Ishikawa (cell line): ENCODE results near the gene ITCH.

Source experiments
- CEBPB ChIP-seq: IDR thresholded peaks from 2 replicates; pipeline ENCODE4 v1.6.1; 2012
- CREB1 ChIP-seq: IDR thresholded peaks from 2 replicates; pipeline ENCODE4 v1.6.1; 2012; ENCODE audit warnings: low read depth
- EGR1 ChIP-seq: IDR thresholded peaks from 2 replicates; pipeline ENCODE4 v1.6.1; 2012
- EP300 ChIP-seq: IDR thresholded peaks from 2 replicates; pipeline ENCODE4 v1.6.1; 2012; ENCODE audit warnings: borderline replicate concordance
- FOXM1 ChIP-seq: IDR thresholded peaks from 2 replicates; pipeline ENCODE4 v1.6.1; 2012; ENCODE audit warnings: low read depth, borderline replicate concordance
- NFIC ChIP-seq: IDR thresholded peaks from 2 replicates; pipeline ENCODE4 v1.6.1; 2012
- RAD21 ChIP-seq: IDR thresholded peaks from 2 replicates; pipeline ENCODE4 v1.6.1; 2012; ENCODE audit warnings: low read depth
- TAF1 ChIP-seq: IDR thresholded peaks from 2 replicates; pipeline ENCODE4 v1.6.1; 2012; ENCODE audit warnings: low read depth, mild to moderate bottlenecking
- TCF12 ChIP-seq: IDR thresholded peaks from 2 replicates; pipeline ENCODE4 v1.6.1; 2012; ENCODE audit warnings: low read depth
- TEAD4 ChIP-seq: IDR thresholded peaks from 2 replicates; pipeline ENCODE4 v1.6.1; 2012
- USF1 ChIP-seq: IDR thresholded peaks from 2 replicates; pipeline ENCODE4 v1.6.1; 2012
- YY1 ChIP-seq: IDR thresholded peaks from 2 replicates; pipeline ENCODE4 v1.6.1; 2012; ENCODE audit warnings: low read depth
- ZBTB7A ChIP-seq: IDR thresholded peaks from 2 replicates; pipeline ENCODE4 v1.6.1; 2012; ENCODE audit warnings: low read depth
- TF ChIP-seq, protein P1 (sequence below): IDR thresholded peaks from 2 replicates; pipeline ENCODE4 v1.6.1; 2012; ENCODE audit warnings: low read depth, mild to moderate bottlenecking
- TF ChIP-seq, protein P2 (sequence below): IDR thresholded peaks from 2 replicates; pipeline ENCODE4 v1.6.1; 2012

Gene ITCH

GRCh38 chr20:34512266-34512954 lies 149.3 kb downstream of the ITCH start:
- TF ChIP-seq YY1 (no peak), TCF12 (no peak)

DNA sequence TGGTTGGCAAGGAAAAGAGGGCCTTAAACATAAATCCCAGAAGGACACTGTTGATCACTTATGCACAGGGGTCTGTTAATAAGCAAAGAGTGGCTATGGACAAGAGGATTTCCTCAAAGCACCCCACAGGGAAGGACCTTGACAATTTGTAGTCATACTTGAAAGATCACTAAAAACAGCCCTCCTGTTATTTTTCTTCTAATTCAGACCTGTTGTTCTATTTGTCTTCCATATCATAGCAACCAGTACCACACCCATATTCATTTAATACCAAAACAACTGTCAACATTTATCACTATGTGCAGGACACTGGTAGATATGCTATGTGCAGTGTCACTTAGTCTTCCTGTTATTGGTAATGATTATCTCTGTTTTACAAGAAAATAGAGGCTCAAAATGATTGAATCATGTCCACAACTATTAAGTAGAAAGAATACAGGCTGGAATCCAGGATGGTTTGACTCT lies 149.9 kb downstream of the ITCH start:
- TF ChIP-seq, protein P1, sequence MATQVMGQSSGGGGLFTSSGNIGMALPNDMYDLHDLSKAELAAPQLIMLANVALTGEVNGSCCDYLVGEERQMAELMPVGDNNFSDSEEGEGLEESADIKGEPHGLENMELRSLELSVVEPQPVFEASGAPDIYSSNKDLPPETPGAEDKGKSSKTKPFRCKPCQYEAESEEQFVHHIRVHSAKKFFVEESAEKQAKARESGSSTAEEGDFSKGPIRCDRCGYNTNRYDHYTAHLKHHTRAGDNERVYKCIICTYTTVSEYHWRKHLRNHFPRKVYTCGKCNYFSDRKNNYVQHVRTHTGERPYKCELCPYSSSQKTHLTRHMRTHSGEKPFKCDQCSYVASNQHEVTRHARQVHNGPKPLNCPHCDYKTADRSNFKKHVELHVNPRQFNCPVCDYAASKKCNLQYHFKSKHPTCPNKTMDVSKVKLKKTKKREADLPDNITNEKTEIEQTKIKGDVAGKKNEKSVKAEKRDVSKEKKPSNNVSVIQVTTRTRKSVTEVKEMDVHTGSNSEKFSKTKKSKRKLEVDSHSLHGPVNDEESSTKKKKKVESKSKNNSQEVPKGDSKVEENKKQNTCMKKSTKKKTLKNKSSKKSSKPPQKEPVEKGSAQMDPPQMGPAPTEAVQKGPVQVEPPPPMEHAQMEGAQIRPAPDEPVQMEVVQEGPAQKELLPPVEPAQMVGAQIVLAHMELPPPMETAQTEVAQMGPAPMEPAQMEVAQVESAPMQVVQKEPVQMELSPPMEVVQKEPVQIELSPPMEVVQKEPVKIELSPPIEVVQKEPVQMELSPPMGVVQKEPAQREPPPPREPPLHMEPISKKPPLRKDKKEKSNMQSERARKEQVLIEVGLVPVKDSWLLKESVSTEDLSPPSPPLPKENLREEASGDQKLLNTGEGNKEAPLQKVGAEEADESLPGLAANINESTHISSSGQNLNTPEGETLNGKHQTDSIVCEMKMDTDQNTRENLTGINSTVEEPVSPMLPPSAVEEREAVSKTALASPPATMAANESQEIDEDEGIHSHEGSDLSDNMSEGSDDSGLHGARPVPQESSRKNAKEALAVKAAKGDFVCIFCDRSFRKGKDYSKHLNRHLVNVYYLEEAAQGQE = no peak
- no peak for TF ChIP-seq EGR1
- TF ChIP-seq EP300 = no peak
- no peak for TF ChIP-seq TCF12
- TF ChIP-seq TEAD4 = no peak
- TF ChIP-seq NFIC = no peak
- TF ChIP-seq RAD21 = no peak
- TF ChIP-seq CREB1 = no peak
- TF ChIP-seq CEBPB = no peak
- no peak for TF ChIP-seq FOXM1

- TF ChIP-seq RAD21 = no peak
- TF ChIP-seq ZBTB7A = no peak
- TF ChIP-seq YY1 = no peak
- no peak for TF ChIP-seq EGR1
- TF ChIP-seq FOXM1 = no peak
- no peak for TF ChIP-seq TCF12
These were observed 151.9 kb downstream of the ITCH start for GRCh38 chr20:34514897-34515483.

DNA sequence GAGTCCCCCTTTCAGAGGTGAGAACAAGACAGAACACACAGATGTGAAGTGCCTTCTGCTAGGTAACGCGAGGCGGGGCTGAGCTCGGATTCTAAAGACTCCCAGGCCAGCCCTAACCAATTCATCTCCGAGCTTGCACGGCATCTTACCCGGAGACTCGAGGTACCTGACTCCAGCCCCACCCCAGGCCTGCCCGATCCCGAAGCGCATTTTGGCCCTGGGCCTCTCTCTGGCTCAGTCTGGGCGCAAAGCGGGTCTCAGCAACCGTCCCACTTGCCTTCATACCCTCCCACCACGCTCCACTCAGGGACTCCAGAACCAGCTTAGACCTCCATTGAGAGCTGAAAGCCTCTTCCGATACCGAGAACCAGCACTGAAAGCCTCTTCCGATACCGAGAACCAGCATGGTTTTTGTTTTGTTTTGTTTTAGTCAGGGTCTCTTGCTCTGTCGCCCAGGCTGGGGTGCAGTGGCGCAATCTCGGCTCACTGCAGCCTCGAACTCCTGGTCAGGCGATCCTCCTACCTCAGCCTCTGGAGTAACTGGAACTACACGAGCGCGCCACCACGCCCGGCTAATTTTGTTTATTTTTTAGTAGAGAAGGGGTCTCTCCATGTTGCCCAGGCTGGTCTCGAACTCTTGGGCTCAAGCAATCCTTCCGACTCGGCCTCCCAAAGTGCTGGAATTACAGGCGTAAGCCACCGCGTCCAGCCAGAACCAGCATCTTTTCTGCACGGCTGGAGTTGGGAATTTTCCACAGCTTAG lies 152.6 kb downstream of the ITCH start:
- TF ChIP-seq FOXM1 = no peak
- TF ChIP-seq RAD21 = no peak
- no peak for TF ChIP-seq ZBTB7A
- TF ChIP-seq TAF1 = no peak
- no peak for TF ChIP-seq TCF12
- 0 out of 2 replicates have a peak, but pooled peaks have one; percentile 1 for TF ChIP-seq NFIC
- peak; percentile 29; the same call in 1 of the 2 replicates for TF ChIP-seq CEBPB

DNA sequence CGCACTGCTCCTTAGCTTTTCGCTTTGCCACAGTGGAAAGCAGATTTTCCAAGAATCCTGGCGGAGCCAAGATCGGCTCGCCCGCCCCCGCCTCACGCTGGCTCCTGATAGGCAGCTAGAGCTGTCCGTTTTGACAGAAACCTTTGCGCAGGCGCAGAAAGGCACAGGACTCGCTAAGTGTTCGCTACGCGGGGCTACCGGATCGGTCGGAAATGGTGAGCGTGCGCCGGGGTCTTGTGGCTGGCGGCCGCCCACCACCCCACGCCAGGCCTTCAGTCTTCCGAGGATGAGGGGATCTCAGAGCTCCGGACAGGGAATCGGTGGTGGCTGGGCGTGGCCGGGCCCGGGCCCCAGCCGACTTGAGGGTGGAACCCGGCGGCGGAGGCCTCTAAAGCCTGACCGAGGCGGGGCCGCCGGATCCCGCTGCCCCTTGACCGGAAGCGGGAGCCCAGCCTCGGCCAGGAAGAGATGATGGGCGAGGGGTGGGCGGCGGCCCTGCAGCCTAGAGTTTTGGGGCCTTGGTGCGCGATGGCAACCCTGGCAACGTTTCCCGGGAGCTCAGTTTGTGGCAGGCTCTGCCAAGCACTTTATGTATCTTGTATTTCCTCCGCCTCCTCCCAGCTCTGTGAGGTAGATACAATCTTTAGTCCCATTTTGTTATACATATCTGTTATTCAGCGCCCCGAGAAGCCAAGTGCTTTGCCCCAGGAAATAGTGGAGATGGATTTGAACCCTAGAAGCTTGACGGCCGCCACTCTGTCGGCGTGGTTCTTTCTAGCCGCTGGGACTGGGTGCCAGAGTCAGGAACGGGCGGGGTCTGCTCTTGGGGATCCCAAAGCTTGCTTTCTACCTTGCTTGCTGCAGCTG lies 153.4 kb downstream of the ITCH start, which contains the start of gene DYNLRB1:
DYNLRB1 (plus strand) TSS at position 176 of the 867 bp plus-strand sequence; CDS start at position 213, 37 bp downstream.
- TF ChIP-seq, protein P1 = 0 out of 2 replicates have a peak, but pooled peaks have one; percentile 12
- TF ChIP-seq EGR1 (peak; percentile 84), YY1 (no peak), TEAD4 (0 out of 2 replicates have a peak, but pooled peaks have one; percentile 30), USF1 (peak; percentile 15; the same call in 1 of the 2 replicates), EP300 (no peak), NFIC (0 out of 2 replicates have a peak, but pooled peaks have one; percentile 4), ZBTB7A (peak; percentile 77), CREB1 (0 out of 2 replicates have a peak, but pooled peaks have one; percentile 16), CEBPB (peak; percentile 3; the same call in 1 of the 2 replicates), TAF1 (peak; percentile 73), TCF12 (peak; percentile 62; the same call in 1 of the 2 replicates), RAD21 (no peak)
- TF ChIP-seq, protein P2, sequence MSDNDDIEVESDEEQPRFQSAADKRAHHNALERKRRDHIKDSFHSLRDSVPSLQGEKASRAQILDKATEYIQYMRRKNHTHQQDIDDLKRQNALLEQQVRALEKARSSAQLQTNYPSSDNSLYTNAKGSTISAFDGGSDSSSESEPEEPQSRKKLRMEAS = peak; percentile 53; the same call in 1 of the 2 replicates
